NCI-H2171 (cell line): Measurements from ENCODE around the gene ARHGAP15.
A peak's percentile ranks its signal among the peaks of the same experiment; 100 is the strongest.

Source experiments
- DNase-seq: peaks from one replicate; lab custom pipeline; 2025; lab: John Stamatoyannopoulos, UW

The ARHGAP15 gene

DNA sequence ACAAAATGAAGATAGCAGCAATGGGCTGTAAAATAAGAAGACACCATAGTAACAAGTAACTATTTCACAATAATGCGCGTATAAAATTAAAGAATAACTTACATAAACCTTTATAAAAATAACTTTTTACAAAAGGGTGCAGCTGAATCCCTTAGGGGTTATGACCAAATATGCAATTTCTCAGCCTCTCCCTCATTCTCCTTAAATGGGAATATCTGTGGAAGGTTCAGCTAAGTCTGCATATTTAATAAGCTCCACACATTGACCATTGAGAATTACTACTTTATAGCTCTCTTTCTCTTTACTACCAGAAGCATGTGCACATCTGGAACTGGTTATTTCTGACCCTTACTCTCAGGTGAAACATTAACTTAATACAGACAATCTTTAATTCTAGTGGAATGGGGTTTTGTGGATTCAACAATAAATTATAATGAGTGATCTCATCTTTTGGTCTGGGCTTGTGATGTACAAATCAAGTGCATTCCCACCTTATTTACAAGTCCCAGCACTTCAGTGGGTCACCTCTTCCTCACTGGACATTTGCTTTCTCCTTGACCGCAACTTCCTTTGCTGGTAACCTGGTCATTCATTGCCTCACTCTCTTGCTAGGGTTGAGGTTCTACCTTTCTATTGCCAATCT lies 15.7 kb downstream of the ARHGAP15 start:
- no peak for DNase-seq

- DNase-seq: no peak
Observed at GRCh38 chr2:143146366-143146765, 17.1 kb downstream of the ARHGAP15 start.

DNA sequence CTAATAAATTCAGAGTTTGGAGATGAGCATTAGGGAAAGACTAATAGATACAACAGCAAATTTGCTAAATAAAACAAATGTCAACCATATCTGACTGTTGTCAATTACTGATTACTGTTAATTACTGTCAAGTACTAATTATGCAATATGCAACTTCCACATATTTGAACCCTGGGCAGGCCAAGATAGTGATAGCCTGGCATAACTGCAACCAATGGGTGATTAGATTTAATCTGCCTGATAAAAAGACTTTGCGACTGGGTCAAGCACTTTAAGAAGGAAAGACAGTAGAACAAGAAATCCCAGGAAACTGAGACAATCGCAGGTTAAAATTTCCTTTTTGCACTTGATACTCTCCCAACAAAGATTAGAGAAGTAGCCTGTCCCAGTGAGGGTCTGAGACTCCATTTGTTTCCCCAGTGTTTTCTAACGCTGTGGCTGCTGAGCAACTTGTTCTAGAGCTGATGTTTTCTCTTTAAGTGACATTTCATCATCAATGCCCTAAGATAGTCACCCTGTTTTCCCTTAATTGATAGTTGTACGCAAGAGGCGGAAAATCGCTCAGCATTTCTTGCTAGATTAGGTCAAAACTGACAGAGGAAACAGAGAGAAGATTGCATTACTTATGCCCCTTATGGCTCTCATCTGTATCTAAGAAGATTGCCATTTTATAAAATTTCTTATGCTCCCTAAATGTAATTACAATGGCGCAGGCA lies 17.8 kb downstream of the ARHGAP15 start:
- no peak for DNase-seq

DNA sequence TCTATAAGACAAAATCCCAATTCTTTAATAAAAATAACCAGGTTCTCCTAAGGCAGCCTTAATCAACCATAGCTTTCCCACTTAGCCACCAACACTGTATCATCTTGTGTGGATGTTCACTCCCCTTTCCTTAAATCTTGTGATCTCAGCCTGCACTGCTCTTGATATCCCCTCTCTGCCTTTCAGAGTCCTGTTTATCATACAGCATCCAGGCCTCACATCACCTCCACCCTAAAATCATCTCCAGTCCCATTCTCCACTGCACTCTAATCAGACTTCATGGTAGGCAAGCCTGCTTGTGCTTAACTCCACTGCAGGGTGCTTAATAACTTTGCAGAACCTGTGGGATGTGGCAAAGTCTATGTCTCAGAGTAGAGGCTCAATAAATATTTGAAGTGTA lies 18.8 kb downstream of the ARHGAP15 start:
- DNase-seq: no peak

DNA sequence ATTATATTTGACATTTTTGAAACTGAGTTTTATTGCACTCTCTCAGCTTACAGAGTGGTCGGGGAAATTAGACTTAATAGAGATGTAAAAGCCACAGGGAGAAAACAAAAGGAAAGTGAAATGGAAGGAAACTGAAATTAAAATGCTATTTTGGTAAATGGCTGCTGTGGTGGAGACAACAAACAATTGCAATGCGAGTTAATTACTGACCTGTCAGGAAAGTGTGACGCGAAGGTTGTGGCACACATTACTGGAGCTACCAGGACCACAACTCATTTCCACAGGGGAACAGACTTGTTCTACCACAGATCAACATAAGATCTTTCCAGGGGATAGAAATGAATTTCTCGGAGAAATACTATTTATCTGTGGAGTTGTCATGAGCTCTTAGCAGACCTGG lies 19.5 kb downstream of the ARHGAP15 start:
- no peak for DNase-seq

DNA sequence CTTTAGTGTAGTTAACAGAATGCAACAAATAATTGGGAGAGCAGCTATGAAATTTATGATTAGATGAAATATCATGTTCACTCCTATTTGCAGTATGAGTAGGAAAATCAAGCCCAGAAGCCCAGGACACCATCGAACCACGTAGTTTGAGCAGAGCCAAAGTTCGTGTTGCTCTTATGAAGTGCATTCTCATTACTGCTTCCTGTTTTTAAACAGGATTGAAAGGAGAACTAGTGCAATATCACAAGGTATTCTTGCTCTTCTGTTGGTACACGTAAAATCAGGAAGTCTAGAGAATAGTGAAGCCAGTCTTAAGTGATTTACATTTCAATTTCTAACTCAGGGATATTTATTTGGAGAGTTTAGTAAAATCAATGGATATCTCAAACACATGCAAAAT lies 21.1 kb downstream of the ARHGAP15 start:
- DNase-seq: no peak

DNA sequence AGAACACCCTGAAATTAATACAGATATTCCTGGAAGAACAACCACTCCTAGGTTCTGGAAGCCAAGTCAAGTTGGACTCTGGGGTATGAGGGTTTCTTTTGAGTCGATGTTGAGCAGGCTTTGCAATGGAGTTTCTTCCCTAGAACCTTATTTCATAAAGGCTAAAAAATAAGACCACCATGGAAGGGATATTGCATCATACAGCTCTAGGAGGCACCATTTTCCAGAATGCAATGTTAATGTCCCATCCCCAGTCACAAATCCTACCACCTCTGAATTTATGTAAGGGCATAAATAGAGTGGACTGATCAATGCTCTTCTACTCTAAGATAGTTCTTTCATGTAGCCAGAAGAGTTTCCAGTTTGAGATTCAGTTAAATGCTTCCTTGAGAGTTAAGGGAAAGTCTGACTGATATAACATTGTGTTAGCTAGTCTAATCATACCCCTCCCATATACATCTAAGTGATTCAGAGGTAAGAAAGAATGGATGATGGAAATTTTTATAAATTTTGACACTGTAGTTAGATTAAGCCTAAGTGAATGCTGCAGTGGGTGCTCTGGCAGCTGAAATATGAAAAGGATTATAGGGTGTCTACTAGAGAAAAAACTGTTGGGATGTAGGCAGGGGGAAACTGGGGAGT lies 22.0 kb downstream of the ARHGAP15 start:
- DNase-seq: no peak

DNA sequence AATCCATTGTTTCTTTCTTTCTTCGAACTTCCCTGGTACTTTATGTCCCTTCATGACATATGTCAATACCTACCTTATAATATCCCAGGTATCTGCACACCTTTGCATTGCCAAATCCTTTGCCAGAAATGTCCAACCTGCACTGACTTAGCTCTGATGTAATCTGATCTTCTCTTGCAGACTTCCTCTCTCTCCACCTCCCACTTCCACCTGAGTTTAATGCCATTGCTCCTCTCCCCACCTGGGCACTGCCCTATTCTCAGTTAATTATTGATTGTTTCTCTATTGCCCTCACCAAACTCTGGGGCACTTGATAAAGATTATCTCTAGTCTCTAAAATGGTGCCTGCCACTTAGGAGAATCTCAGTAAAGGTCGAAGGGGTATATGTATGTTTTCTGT lies 23.0 kb downstream of the ARHGAP15 start:
- no peak for DNase-seq

GRCh38 chr2:143152637-143153036 lies 23.4 kb downstream of the ARHGAP15 start:
- no peak for DNase-seq

GRCh38 chr2:143155661-143156060 lies 26.4 kb downstream of the ARHGAP15 start:
- DNase-seq: no peak

DNA sequence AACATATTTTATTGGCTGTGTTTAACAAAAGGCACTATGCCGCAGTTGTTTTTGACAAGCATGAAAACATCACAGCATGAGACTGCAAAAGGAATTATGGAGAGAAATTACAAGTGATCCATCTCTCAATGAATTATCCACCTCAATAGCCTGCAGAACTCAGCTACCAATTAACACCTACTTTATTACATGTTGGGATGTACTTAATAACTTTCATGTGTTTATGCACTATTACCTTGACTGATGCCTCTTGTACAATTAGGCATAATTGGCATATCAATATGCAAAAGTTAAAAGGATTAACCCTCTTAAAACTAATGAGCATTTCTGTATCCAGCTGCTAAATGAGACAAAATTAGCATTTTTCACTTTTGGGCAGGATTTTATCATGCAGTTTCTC lies 27.8 kb downstream of the ARHGAP15 start:
- no peak for DNase-seq

GRCh38 chr2:143157418-143157817 lies 28.2 kb downstream of the ARHGAP15 start:
- no peak for DNase-seq

GRCh38 chr2:143158098-143158497 lies 28.9 kb downstream of the ARHGAP15 start:
- no peak for DNase-seq

- no peak for DNase-seq
Observed at GRCh38 chr2:143158551-143159485, 29.6 kb downstream of the ARHGAP15 start.

GRCh38 chr2:143159486-143159840 lies 30.2 kb downstream of the ARHGAP15 start:
- no peak for DNase-seq

DNA sequence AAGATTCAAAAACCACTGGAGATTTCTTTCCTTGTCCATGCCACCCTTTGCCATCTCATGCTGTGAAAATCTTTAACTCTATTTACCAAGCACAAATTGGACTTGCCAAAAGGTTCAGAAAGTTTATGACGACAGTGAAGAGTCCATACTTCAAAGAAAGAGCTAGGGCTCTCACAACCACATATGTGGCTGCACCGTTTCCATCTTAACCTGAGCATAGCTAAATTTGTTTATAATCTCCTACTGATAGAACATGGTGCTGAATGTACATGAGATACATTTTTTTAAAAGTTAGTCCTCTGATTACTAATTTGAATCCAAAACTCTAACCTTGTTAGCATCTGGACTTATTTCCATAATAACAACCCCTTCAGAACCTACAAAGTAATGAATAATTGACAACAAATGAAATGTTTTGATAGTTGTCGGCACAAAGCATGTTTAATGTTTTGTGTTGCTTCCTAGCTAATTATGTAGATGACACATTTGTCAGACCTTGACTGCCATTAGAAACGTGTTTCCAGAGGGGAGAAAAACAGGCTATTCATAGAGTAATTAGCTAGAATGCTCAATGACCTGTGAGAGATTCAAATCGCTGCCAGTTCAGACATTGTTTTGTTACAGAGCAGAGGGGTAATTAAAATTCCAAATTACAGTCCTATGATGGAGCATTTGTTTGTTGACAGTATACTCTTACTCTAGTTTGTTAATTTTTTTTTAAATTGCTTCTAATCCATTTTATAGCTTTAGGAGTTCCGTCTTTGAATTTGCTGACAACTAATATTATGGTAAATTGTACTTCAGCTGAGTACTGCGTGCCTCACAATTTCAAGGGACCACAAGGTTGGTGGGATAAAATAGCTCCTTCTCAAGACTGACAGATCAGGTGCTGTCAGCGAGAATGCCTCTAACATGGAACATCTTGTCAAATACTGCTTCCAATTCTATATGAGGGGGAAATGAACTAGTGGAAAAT lies 31.8 kb downstream of the ARHGAP15 start:
- DNase-seq: no peak

DNA sequence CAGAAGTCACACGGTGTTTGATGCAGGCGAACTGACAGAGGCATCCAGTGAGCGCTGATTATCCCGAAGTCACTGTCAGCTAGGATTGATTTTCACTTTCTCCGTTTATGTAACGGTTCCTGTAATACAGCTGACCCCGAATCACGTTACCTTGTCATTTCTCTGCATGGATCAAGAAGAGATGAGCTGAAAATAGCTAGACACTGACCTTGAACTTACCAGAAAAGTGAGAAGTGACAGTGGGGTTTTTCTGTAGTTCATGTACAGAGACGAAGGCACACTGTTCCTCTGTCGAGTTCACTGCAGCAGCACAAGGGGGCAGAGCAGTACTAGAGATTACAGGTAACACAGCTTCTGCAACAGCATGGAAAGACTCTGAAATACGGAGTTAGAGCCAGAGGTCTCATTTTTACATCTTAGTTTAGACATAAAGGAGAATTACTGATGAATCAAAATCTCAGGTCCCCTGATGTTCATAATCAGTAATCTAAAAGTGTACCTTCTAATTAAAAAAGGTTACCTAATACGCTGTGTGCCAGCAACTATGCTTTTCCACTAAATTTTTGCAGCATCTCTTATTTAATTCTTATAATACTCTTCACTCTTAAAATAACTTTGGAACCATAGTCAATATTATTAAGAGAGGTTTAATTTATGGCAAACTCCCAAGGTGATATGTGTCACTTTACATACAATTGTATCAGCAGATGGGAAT lies 33.1 kb downstream of the ARHGAP15 start:
- peak; percentile 61 for DNase-seq

- DNase-seq: no peak
Observed at GRCh38 chr2:143162997-143163396, 33.8 kb downstream of the ARHGAP15 start.

- DNase-seq: no peak
Observed at GRCh38 chr2:143163499-143163898, 34.3 kb downstream of the ARHGAP15 start.

- no peak for DNase-seq
Observed at GRCh38 chr2:143165291-143165690, 36.1 kb downstream of the ARHGAP15 start.

DNA sequence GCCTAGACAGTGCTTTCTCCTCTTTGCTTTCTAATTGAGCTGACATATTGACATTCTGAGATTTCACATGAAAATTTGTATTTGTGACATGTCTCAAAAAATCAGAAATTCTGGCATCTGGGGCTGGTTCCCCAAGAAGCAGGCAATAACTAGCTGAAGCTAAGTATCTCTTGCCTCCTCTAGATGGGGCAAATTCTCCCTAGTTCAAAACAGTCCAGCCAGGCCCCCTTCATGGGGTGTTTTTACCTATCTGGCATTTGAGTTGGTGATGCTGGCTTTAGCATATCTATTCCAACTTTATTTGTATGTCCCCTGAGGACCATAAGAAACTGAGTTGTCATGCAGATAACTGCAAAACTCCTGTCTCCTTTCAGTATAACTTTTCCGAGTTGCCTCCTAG lies 39.9 kb downstream of the ARHGAP15 start:
- no peak for DNase-seq
